ENCODE measurements around the gene NT5C2.
"Not testable (repeated sequence)": the region's sequence is repeated elsewhere in the genome, so short reads cannot be mapped to it uniquely, and the experiment has no call there.

Gene NT5C2

GRCh38 chr10:103067099-103067477, 126.0 kb downstream of the NT5C2 start:
- H3K36me3 Mint-ChIP-seq (ENCODE audit: low read depth); H3K9me3 Mint-ChIP-seq; H3K27ac Mint-ChIP-seq; H3K27me3 Mint-ChIP-seq (ENCODE audit: low read depth); H3K4me3 Mint-ChIP-seq: not testable (repeated sequence)
- H3K4me1 Mint-ChIP-seq (ENCODE audit: low read depth): peaks cover 26% of the 10 kb centered on the region

GRCh38 chr10:103066141-103067098, 126.7 kb downstream of the NT5C2 start:
- Mint-ChIP-seq H3K4me3 (no peak overlapping the region), H3K27ac (no peak overlapping the region), H3K4me1 (ENCODE audit: low read depth) (peaks cover 22% of the 10 kb centered on the region), H3K27me3 (ENCODE audit: low read depth) (no peaks in the 10 kb centered on the region), H3K36me3 (ENCODE audit: low read depth) (peaks cover 1% of the 10 kb centered on the region), H3K9me3 (no peaks in the 10 kb centered on the region)

DNA sequence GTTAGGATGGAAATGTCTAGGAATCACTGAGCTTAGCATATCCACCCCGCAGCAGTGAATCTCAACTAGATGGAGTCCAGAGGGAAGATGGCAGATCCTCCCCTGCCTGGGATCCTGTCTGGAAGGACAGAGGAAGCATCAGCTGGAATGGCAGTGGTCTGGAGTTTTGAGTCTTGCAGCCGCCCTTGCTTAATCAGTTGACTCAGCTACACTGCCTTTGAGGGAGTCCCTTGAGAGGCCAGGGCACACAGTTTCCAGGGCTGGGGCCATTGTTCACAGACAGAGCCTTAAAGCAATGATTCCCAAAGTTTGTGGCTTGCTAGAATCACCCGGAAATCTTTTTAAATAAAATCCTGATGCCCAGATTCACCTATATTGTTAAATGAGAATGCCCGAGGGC, 128.1 kb downstream of the NT5C2 start:
- Mint-ChIP-seq H3K4me3 (no peak overlapping the region), H3K4me1 (ENCODE audit: low read depth) (peaks cover 10% of the 10 kb centered on the region), H3K9me3 (no peaks in the 10 kb centered on the region), H3K27ac (no peak overlapping the region), H3K27me3 (ENCODE audit: low read depth) (no peaks in the 10 kb centered on the region), H3K36me3 (ENCODE audit: low read depth) (peaks cover 1% of the 10 kb centered on the region)

GRCh38 chr10:103062854-103063590, 130.1 kb downstream of the NT5C2 start:
- Mint-ChIP-seq H3K27ac (no peak overlapping the region), H3K4me3 (no peak overlapping the region), H3K27me3 (ENCODE audit: low read depth) (no peaks in the 10 kb centered on the region), H3K36me3 (ENCODE audit: low read depth) (no peaks in the 10 kb centered on the region), H3K9me3 (no peaks in the 10 kb centered on the region), H3K4me1 (ENCODE audit: low read depth) (no peaks in the 10 kb centered on the region)

- no peaks in the 10 kb centered on the region for H3K27me3 Mint-ChIP-seq (ENCODE audit: low read depth)
- peaks cover 2% of the 10 kb centered on the region for H3K4me1 Mint-ChIP-seq (ENCODE audit: low read depth)
- H3K27ac Mint-ChIP-seq: no peak overlapping the region
- H3K36me3 Mint-ChIP-seq (ENCODE audit: low read depth): no peaks in the 10 kb centered on the region
- no peaks in the 10 kb centered on the region for H3K9me3 Mint-ChIP-seq
- no peak overlapping the region for H3K4me3 Mint-ChIP-seq
These were observed 132.5 kb downstream of the NT5C2 start for GRCh38 chr10:103060575-103060974.

DNA sequence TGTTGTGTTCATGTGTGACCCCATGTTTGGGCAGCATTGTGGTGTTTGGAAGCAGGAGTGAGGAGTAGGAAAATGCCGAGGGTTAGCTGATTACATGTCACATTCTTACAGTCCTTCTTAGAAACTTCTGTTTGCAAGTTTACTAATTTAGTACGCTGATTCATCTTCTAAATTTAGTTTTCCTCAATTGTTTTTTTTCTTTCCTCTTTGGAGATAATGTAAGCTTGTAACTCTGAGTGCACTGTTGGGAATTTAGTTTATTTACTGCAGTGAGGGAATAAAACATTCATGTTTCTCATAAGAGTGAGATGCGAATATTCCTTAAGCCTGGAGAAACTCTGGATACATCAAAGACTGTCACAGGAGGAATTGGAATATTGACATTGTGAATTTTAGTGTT, 135.0 kb downstream of the NT5C2 start:
- Mint-ChIP-seq H3K36me3 (ENCODE audit: low read depth) (no peaks in the 10 kb centered on the region), H3K9me3 (no peaks in the 10 kb centered on the region), H3K27ac (no peak overlapping the region), H3K4me1 (ENCODE audit: low read depth) (peaks cover 16% of the 10 kb centered on the region), H3K4me3 (no peak overlapping the region), H3K27me3 (ENCODE audit: low read depth) (no peaks in the 10 kb centered on the region)

DNA sequence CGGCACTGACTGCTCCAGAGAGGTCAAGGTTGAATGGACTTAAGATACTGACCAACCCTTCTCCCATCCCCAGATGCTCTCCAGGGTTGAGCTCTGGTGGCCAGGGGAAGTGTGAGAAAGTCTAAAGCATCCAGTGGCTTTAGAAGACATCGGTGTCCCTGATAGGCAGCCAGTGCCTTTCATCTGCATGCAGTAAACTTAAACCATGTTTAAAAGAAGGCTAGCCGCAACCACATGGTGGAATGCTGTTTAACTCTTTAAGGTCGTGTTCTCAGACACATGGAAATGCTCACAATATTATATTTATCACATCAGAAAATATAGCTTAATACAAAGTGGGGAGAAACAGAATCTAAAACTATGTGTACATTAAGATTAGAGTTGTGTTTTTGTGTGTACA, 138.0 kb downstream of the NT5C2 start:
- H3K9me3 Mint-ChIP-seq: no peaks in the 10 kb centered on the region
- H3K4me3 Mint-ChIP-seq: no peak overlapping the region
- H3K4me1 Mint-ChIP-seq (ENCODE audit: low read depth): peaks cover 16% of the 10 kb centered on the region

DNA sequence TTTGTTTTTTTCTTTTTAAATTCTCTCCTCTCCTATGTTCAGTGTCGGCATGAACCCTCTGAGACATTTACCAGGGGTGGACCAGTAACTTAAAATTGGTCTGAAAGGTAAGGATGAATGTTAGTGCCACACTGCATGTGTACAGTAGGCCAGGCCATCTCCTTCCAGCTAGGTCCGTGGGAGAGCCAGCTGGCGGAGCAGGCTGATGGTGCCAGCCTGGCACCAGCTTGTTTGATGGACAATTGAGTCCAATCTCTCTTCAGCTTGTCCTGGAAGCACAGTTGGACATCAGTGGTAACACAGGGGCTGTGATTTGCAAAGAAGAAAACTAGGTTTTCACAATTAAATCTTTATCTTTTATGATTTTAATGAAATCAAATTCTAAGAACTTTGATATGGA, 138.5 kb downstream of the NT5C2 start:
- Mint-ChIP-seq H3K4me1 (ENCODE audit: low read depth) (peaks cover 16% of the 10 kb centered on the region), H3K27ac (peak overlapping the region; percentile 80), H3K9me3 (no peaks in the 10 kb centered on the region), H3K4me3 (peak overlapping the region; percentile 76), H3K27me3 (ENCODE audit: low read depth) (no peaks in the 10 kb centered on the region), H3K36me3 (ENCODE audit: low read depth) (no peaks in the 10 kb centered on the region)

More for the DNA sequence above, 138.0 kb downstream of the NT5C2 start:
- H3K27me3 Mint-ChIP-seq (ENCODE audit: low read depth): no peaks in the 10 kb centered on the region
- no peaks in the 10 kb centered on the region for H3K36me3 Mint-ChIP-seq (ENCODE audit: low read depth)
- H3K27ac Mint-ChIP-seq: no peak overlapping the region

- Mint-ChIP-seq H3K36me3 (ENCODE audit: low read depth) (no peaks in the 10 kb centered on the region), H3K4me1 (ENCODE audit: low read depth) (peaks cover 16% of the 10 kb centered on the region), H3K27ac (peak overlapping the region; percentile 80), H3K9me3 (no peaks in the 10 kb centered on the region), H3K4me3 (peak overlapping the region; percentile 76), H3K27me3 (ENCODE audit: low read depth) (no peaks in the 10 kb centered on the region)
These were observed 139.2 kb downstream of the NT5C2 start for GRCh38 chr10:103053659-103054581.

DNA sequence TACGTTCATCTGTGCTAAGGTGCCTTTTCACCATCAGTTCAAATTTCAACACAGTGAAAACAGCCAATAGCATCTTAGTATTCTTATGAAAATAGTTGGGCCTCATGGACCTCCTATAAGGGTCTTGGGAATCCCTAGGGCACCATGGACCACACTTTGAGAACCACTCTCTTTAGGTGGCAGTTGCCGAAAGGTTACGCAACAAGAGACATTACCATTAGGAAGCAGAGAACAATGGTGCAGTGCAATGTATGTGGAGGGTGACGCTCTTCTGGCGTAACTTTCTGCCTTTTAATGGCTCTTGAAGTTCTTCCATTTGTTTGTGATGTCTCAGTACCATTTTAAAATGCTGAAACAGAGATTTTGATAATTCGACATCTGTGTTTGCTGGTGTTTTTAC, 143.8 kb downstream of the NT5C2 start:
- Mint-ChIP-seq H3K4me1 (ENCODE audit: low read depth) (peaks cover 8% of the 10 kb centered on the region), H3K4me3 (no peak overlapping the region), H3K9me3 (no peaks in the 10 kb centered on the region), H3K27ac (no peak overlapping the region), H3K27me3 (ENCODE audit: low read depth) (no peaks in the 10 kb centered on the region), H3K36me3 (ENCODE audit: low read depth) (no peaks in the 10 kb centered on the region)

DNA sequence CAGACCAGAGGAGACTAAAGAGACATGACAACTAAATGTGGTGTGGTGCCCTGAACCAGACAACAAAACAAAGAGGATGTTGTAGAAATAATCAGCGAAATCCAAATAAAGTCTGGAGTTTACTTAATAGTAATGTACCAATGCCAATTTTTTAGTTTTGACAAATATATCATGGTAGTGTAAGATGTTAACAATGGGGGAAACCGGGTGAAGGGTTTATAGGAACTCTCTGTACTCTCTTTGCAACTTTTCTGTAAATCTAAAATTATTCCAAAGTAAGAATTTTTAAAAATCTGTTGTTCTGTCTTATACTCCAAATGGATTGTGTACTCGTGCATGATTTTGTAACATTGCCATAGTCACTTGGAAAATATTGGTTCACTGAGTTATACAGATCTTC, 145.7 kb downstream of the NT5C2 start:
- Mint-ChIP-seq H3K27me3 (ENCODE audit: low read depth) (no peaks in the 10 kb centered on the region), H3K4me3 (no peak overlapping the region), H3K36me3 (ENCODE audit: low read depth) (no peaks in the 10 kb centered on the region), H3K27ac (no peak overlapping the region), H3K9me3 (no peaks in the 10 kb centered on the region), H3K4me1 (ENCODE audit: low read depth) (no peaks in the 10 kb centered on the region)

- no peak overlapping the region for H3K4me3 Mint-ChIP-seq
- no peaks in the 10 kb centered on the region for H3K36me3 Mint-ChIP-seq (ENCODE audit: low read depth)
- no peaks in the 10 kb centered on the region for H3K27me3 Mint-ChIP-seq (ENCODE audit: low read depth)
- no peak overlapping the region for H3K27ac Mint-ChIP-seq
- no peaks in the 10 kb centered on the region for H3K9me3 Mint-ChIP-seq
- H3K4me1 Mint-ChIP-seq (ENCODE audit: low read depth): no peaks in the 10 kb centered on the region
These were observed 147.1 kb downstream of the NT5C2 start for GRCh38 chr10:103045961-103046360.

GRCh38 chr10:103044942-103045489, 148.1 kb downstream of the NT5C2 start:
- Mint-ChIP-seq H3K4me1 (ENCODE audit: low read depth) (no peaks in the 10 kb centered on the region), H3K27ac (no peak overlapping the region), H3K9me3 (no peaks in the 10 kb centered on the region), H3K36me3 (ENCODE audit: low read depth) (no peaks in the 10 kb centered on the region), H3K27me3 (ENCODE audit: low read depth) (no peaks in the 10 kb centered on the region), H3K4me3 (no peak overlapping the region)

DNA sequence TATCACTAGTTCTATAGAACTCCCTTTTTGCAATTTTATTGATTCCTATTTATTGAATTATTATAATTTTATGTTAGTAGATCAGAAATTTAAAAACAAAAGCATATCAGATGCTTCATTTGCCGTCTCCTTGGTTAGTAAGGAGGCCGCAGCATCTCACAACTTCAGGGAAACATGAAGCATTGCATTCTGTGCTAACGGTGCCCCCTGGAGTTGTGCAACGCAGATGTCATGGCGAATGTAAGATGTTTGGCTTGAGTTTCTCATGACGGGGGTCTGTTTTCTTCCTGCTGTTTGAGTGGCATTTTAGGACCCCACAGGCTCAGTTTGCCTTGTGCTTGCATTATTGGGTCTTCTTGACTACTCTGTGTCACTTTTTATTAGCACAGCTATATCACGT, 150.2 kb downstream of the NT5C2 start:
- Mint-ChIP-seq H3K4me3 (no peak overlapping the region), H3K36me3 (ENCODE audit: low read depth) (no peaks in the 10 kb centered on the region), H3K4me1 (ENCODE audit: low read depth) (no peaks in the 10 kb centered on the region), H3K9me3 (no peaks in the 10 kb centered on the region), H3K27ac (no peak overlapping the region), H3K27me3 (ENCODE audit: low read depth) (no peaks in the 10 kb centered on the region)
